ENCODE measurements around the gene C5orf22. TPM values are rescaled to one million over a fixed set of nuclear protein-coding genes. Genes with fewer than 3 reads are reported as not detected.

The C5orf22 gene
- total and polyA plus RNA-seq, 2 of the 13 experiments (the other 11 are each of a cell fraction or from before 2014, with no cell fraction given) = 14.0 to 21.5 TPM

- H3K27me3 ChIP-seq (ENCODE audit: control insufficient read depth in 1 of 2, insufficient read depth in 2 of 2, low read length in 2 of 2) = peaks cover 0 to 4% of the 10 kb centered on the region in 2 experiments; a peak in 1 of 5 replicates
- no peaks in the 10 kb centered on the region for H3K9me3 ChIP-seq (ENCODE audit: low read length)
- no peaks in the 10 kb centered on the region for H3K4me1 ChIP-seq (ENCODE audit: insufficient read depth, low read length)
- ChIA-PET CTCF (ENCODE audit: low intra/inter-chr PET ratio, low total read pairs) (no interaction called here), POLR2A (no interaction called here)
- in situ Hi-C loops (cut with HindIII; ENCODE audit: extremely low pct_ligation_motif_present, low pct_unique_long_range_greater_than_20kb) (no loop called here), intact Hi-C loops (cut with micrococcal nuclease; ENCODE audit: unreplicated experiment) (no loop called here)
- H2AFZ ChIP-seq (ENCODE audit: low read length) = no peak overlapping the region
- no peak for ATAC-seq
- H3K4me3 ChIP-seq (replicated peaks in 1 of 3; ENCODE audit: insufficient read depth in 1 of 3, low read depth in 2 of 3, low read length in 3 of 3) = no peak overlapping the region
- DNase-seq (ENCODE audit: low spot score) = no peak
- BruUV-seq (replicated peaks) = no TSS peak
- 39% methylated on average over 5 of the region's 5 CpGs for WGBS (ENCODE audit: low lambda C conversion rate)
- FAIRE-seq = no peak
- H3K4me2 ChIP-seq (ENCODE audit: low read depth, low read length) = no peak overlapping the region
- no peak overlapping the region for H3K9ac ChIP-seq (ENCODE audit: insufficient read depth, low read depth, low read length)
- no peaks in the 10 kb centered on the region for H3K79me2 ChIP-seq (ENCODE audit: insufficient read depth, low read length)
- no peak overlapping the region for H3K27ac ChIP-seq (ENCODE audit: extremely low read length, insufficient read depth, low read length)
- no peaks in the 10 kb centered on the region for H3K36me3 ChIP-seq (replicated peaks in 1 of 2; ENCODE audit: control insufficient read depth in 1 of 2, insufficient read depth in 2 of 2, low read length in 2 of 2)
- no peaks in the 10 kb centered on the region for H4K20me1 ChIP-seq (ENCODE audit: insufficient read depth, low read length)
- TF ChIP-seq HOXA9 (CRISPR knock-in tag; IDR thresholded peaks at IDR 0.05; ENCODE audit: borderline replicate concordance) (no peak), ZNF629 (CRISPR knock-in tag; conservative IDR thresholded peaks at IDR 0.05) (no peak), ZNF230 (CRISPR knock-in tag; IDR thresholded peaks at IDR 0.05) (no peak), SNRNP70 (IDR thresholded peaks at IDR 0.05; ENCODE audit: low read depth, low read length) (no peak), ZNF891 (CRISPR knock-in tag; IDR thresholded peaks at IDR 0.05) (no peak), ATF1 (CRISPR knock-in tag; IDR thresholded peaks at IDR 0.05) (no peak), KIAA2018 (CRISPR knock-in tag; IDR thresholded peaks at IDR 0.05; ENCODE audit: borderline replicate concordance) (no peak), XBP1 (CRISPR knock-in tag; IDR thresholded peaks at IDR 0.05) (no peak), ZNF414 (CRISPR knock-in tag; IDR thresholded peaks at IDR 0.05) (no peak), ZNF562 (CRISPR knock-in tag; IDR thresholded peaks at IDR 0.05; ENCODE audit: borderline replicate concordance) (no peak), RXRB (CRISPR knock-in tag; IDR thresholded peaks at IDR 0.05; ENCODE audit: borderline replicate concordance) (no peak), ZNF770 (CRISPR knock-in tag; IDR thresholded peaks at IDR 0.05) (no peak), ISX (CRISPR knock-in tag; conservative IDR thresholded peaks at IDR 0.05) (no peak)
Observed at GRCh38 chr5:31598640-31599611, 66.8 kb downstream of the C5orf22 start.
